ENCODE data around the gene SDHAF2. TPM values are rescaled to one million over a fixed set of nuclear protein-coding genes. Genes with fewer than 3 reads are reported as not detected.
A peak's percentile ranks its signal among the peaks of the same experiment; 100 is the strongest.
"Not testable (repeated sequence)": the region's sequence is repeated elsewhere in the genome, so short reads cannot be mapped to it uniquely, and the experiment has no call there.

The SDHAF2 gene
- 56.5 and 67.8 TPM in 2 replicates for total RNA-seq (2014; rRNA removed; shearing (Covaris generic))

DNA sequence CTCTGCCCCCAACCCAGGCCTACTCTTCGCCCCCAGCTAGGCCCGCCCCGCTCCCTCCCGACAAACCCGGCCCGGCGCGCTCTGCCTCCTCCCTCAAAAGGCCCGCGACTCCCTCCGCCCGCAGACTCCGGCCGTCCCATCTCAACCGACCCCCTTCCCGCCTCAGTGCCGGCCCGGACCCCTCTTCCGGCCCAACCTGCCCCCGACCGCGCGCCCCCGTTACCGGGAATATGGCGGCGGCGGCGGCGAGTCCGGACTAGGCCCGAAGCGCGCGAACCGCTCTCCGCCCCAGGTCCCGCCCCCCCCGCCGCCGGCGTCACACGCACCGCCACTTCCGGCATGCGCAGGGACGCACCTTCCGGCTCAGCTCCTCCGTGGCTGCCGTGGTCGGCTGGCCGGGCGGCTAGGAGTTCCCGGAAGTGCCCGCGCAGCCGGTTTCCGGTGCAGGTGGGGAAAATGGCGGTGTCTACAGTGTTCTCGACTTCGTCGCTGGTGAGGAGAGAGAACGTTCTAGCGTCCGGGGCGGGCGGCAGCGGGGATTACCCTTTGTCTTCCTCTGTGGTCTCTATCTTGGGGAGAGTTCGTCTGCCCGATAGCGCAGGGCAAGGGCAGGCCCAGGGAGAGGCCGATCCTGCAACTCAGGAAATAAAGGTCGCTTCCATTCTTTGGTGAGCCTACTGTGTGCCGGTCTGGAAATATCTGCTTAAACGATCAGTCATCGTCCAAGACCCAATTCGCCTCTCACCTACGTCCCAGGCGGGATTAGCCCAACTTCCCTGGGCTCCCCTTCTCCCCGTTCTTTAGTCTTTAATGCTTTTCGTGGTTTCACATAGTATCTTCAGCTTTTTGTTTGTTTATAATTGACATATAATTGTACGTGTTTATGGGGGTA, at the start of gene SDHAF2, which contains the start of gene CPSF7:
Gene SDHAF2, plus strand, starts transcription at position 434 of the 892 bp plus-strand sequence. Its CDS starts 23 bp downstream, at position 457.
Gene CPSF7, minus strand, starts transcription at position 285 of the 892 bp plus-strand sequence. CDS start 740 bp downstream, outside the sequence.
- DNase-seq (ENCODE audit: low spot score): peak; percentile 93

DNA sequence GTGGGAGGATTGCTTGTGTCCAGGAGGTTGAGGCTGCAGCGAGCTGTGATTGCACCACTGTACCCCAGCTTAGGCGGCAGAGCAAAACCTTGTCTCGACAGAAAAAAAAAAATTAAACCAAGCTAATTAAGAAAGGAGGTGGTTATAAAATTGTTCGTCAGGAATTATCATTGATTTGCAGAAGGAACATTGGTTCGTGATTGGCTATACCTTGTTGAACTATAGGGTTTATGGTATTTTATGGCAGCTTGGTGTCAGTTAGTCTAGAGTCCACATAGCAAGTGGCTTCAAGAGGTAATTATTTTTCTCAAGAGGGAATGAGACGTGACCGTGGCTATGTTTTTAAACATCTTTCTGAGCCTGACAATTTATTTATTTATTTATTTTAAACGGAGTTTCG, 49.0 kb upstream of the SDHAF2 start:
- no peak for DNase-seq (ENCODE audit: low spot score)

DNA sequence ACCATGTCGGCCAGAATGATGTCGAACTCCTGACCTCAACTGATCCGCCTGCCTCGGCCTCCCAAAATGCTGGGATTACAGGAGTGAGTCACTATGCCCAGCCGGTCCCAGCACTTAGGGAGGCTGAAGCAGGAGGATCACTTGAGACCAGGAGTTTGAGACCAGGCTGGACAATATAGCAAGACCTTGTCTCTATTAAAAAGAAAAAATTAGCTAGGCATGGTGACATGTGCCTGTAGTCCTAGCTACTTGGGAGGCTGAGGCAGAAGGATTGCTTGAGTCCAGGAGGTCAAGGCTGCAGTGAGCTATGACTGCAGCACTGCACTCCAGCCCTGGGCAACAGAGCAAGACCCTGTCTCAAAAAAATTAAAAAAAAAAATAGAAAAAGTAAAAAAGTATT, 46.1 kb upstream of the SDHAF2 start:
- not testable (repeated sequence) for DNase-seq (ENCODE audit: low spot score)

DNA sequence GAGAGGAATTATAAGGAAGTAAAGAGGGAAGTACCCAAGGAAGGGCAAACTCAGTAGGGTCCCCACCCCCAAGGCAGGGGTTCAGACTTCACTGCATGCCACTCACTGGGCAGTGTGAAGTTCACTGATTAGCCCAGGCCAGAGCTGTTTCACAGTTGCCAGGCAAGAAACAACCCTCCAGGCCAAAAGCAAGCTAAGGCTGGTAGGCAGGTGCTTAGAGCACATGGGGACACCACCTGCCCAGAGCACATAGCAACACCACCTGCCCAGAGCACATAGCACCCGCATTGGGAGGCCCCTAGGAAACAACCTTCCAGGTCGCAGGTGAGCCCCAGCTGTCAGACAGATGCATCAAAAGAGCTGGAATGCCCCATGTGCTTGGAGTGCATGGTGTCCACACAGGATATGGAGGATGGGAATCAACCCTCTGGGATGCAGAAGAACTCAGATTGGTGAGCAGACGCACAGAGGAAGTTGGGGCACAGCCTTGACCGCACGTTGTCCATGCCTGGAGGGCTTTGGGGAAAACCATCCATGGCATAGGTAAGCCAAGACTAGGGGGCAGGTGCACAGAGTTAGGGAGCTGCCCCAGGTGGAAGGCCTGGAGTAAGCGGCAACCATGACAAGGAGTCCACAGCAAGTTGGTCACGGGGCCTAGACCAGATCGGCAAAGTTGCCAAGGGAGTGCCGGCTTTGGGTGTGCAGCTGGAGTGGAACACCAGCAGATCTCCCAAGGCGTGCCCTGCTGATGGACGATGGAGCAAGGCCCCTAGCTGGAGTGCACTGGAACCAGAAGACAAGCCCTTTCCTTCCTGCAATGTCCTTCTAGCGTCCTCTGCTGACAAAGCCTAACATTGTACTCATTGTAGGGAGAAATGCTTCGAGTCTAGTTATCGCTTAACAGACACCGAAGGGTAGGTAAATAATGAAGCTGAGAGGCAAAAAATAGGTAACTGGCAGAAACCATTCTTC, 45.4 kb upstream of the SDHAF2 start:
- DNase-seq (ENCODE audit: low spot score): no peak

DNA sequence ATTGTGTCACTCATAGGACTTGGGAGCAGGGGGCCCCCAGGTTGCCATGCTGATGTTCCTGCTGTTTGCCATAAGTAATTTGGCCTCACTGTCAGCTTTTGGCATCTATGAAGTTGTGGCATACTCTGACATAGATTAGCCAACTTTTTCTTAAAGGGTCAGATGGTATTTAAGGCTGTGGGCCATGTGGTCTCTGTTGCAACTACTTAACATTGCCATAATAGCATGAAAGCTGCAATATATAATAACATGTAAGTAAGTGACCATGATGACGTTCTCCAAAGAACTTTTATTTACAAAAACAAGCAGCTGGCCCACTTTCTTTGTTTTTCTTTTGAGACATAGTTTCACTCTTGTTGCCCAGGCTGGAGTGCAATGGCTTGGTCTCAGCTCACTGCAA, 39.8 kb upstream of the SDHAF2 start:
- DNase-seq (ENCODE audit: low spot score): no peak

DNA sequence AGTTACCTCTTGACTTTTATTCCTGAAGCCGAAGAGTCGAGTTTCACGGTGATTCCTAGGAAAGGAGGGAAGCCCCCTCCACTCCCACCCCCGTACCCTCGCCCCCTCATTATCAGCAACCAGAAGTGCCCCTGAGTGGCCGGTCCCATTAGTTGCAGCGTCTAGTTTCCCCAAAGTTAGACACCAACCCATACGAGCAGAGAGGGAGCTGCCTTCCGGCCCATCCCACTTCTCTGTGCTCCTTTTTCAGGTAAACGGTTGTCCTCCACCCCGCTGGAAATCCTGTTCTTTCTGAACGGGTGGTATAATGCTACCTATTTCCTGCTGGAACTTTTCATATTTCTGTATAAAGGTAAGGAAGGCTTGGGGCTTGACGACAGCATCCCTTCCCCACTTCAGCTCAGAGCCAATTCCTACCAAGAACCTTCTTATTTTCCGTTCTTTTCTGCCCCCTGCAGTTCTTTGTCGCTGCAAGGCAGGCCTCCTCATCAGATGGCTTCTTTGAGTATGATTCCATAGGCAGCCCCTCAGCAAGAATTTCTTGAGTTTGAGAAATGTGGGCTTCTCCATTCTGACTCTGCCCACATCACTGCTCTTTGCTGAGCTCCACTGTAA, 36.8 kb upstream of the SDHAF2 start:
- no peak for DNase-seq (ENCODE audit: low spot score)

DNA sequence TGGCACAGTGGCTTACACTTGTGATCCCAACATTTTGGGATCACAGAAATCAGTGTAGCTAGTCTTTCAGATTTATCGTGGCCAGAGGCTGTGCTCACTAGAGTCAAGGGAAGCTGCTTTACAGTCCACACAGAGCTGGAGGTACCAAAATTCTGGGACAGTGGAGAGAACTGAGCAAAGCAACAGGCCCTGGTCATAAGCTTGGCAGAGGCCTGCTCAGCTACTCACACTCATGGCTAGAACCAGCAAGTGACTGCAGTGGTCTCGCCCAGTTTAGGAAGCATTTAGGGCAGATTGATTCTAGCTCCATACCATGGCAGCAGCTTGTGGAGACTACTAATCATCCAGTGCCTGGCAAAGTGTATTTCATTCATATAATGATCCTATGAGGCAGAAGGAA, 28.8 kb upstream of the SDHAF2 start:
- no peak for DNase-seq (ENCODE audit: low spot score)

DNA sequence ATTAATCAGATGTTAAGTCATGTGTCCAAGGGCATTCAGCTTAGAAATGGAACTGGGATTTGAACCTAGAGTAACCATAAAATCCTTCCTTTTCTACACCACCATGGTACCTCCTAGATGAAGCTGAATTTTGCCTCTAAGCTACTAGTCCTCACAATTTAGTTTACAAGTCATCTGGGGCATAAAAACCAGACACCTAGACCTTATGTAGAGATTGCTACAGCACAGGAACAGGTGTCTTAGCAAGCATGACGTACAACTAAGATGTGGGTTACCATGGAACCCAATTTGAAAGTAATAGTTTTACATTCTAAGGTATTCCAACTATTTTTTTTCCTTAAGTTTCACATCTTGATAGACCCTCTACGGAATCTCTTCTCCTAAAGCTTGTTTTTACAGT, 28.4 kb upstream of the SDHAF2 start:
- DNase-seq (ENCODE audit: low spot score): no peak

DNA sequence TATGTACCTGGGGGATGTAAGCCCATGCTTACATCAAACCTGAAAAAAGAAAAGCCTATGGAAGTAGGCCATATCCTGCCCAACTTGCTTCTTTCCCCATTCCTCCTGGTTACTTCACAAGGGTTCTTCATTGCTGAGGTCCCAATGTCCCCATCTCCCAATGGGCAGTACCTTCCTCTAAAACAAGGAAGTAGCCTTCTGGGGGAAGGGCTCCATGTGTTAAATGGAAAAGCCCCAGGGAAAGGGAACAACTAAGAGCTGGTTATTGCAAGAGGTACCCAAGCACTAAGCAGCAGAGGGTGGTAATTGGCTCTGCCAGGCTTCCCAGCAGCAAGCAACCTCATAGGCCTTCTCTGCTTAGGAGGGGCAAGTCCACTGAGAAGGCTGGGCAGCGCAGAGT, 26.3 kb upstream of the SDHAF2 start:
- no peak for DNase-seq (ENCODE audit: low spot score)

DNA sequence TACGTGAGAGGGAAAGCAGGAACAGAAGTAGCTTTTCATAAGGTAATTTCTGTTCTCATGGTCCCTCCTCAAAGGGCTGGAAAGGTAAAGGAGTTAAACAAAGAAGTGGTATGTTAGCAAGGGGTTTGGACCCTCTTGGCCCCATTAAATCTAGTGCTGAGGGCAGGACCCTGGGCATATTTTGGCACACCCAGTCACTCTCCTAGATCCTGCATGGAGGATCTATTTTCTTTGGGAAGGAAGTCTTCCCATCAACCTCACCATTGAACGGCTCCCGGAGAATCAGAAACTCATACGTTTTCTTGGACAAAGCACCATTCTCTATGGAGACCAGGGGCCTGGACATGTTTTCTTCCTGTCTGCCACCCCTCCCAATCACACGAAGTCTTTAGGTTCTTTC, 25.8 kb upstream of the SDHAF2 start:
- no peak for DNase-seq (ENCODE audit: low spot score)

DNA sequence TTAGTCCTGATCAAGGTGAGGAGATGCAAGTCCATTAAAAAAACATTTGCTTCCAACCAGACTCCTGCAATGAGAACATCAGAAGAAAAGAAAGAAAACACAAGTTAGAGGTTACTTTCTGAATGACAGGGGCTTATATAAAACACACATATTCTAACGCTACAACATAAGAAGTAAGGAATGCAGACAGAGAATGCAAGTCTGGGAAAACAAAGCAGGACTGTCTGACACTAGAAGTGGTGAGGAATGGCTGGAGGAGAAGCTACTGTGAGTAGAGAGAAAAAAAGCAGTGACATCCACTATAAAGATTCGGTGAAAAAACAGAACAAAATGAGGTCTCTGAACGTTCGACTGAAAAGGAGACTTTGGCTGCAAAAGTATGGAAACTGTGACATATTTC, 25.3 kb upstream of the SDHAF2 start:
- no peak for DNase-seq (ENCODE audit: low spot score)

DNA sequence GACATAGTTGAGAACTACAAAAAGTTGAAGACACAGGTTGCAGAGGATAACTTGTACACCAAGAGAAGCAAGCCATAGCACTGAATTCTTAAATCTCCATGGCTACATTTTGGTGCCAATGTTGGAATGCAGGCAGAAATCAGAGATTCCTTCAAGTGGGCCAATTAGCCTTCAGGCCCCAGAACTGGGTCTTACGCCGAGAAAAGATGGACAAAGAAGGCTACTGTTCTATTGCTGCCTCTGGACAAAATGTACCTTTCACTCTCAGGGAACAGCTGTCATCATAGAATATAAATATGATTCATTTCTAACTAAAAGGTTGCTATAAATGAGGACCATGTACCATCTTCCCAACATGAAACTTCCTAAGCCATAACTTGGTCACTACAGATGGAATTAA, 23.9 kb upstream of the SDHAF2 start:
- no peak for DNase-seq (ENCODE audit: low spot score)

DNA sequence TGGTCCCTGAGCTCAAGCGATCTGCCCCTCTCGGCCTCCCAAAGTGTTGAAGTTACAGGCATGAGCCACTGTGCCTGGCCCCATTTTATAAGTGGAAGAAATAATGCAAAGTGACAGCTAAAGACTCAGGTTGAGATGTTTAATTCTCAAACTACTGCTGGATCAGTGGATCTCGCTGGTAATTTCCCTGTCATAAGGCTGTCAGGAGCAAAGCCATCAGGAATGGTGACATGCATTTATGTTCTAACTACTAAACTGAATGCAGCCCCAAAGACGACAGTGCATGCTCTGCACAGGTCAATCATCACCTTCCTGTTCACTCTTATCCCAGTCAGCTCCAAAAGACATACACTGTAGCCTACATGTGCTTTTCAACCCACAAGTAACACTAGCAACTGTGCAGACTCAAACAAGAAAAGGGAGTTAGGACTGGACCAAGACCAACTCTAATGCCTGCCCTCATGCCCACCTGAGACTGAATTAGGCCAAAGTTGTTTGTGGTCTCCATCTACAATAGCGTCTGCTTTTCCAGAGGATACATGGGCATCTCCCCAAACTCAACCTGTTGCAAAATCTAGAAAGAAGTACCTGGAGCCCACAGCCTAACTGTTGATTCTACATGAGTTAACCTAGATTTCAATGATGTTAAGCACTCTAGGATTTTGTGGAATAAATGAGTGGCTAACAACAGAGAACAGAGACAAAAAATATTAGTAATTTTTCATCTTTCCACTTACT, 22.8 kb upstream of the SDHAF2 start:
- no peak for DNase-seq (ENCODE audit: low spot score)

DNA sequence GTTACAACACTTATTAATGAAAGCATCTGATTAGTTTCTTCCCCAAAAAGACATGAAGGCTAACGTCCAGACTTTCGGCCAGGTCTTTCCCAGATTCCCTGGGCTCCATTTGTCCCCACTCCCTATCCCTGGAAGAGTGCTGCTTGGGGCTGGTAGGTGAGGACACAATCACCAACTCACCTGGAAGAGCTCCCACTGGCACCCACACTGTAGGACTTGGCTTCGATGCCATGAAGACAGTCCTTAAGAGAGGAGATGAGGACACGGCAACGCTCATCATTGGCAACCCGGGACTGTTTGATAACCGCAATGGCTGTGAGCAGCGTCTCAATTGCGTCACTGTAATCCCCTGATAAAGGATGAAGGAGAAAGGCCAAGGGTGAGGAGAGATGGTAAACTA, 18.3 kb upstream of the SDHAF2 start:
- DNase-seq (ENCODE audit: low spot score): no peak

DNA sequence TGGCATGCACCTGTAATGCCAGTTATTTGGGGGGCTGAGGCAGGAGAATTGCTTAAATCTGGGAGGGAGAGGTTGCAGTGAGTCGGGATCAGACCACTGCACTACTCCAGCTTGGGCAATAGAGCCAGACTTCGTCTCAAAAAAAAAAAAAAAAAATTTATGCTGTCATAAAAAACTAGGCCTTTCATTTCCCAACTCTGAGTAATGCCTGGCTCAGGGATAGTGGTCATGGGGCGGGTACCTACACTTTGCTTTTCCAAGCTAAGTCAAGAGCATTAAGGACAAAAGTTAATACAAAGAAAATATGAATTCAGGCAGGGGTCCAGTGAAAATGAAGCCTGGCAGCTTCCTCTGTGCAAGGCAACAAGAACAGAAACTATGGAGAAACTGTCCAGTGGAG, 16.4 kb upstream of the SDHAF2 start:
- no peak for DNase-seq (ENCODE audit: low spot score)

DNA sequence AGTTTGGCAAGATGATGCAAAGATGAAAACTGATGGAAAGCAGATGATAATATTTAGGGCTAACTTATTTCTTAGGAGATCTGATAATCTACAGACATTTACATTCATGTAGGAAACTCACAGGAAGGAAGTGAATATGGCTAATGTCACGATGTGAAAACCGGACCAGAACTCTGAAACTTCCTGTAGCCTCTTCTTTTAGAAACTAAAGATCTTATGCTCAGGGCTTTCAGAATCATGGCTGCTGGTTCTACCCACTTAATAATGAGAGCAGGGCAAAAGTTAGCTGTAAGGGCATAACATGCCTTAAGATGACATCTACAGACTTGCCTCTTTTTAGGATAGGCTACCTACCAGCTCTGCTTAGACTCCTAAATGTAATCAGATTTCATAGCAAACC, 15.4 kb upstream of the SDHAF2 start:
- no peak for DNase-seq (ENCODE audit: low spot score)

DNA sequence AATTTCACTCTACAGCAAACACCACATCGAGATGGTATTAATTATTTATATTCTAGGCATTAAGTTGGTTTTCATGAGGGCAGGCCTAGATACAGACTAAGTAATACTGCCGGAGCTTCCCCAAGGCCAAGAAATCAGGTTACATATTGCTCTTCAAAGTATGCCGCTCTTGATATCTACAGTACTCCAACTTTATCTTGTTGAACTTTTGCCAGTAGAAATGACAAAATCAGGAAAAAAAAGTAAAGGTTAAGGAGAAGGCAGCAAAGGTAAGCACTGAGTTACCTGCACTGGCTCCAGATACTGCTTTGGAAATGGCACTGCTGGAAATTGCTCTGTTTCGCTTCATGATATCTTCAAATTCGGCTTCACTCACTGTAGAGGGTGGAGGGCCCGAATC, 14.5 kb upstream of the SDHAF2 start:
- DNase-seq (ENCODE audit: low spot score): no peak

DNA sequence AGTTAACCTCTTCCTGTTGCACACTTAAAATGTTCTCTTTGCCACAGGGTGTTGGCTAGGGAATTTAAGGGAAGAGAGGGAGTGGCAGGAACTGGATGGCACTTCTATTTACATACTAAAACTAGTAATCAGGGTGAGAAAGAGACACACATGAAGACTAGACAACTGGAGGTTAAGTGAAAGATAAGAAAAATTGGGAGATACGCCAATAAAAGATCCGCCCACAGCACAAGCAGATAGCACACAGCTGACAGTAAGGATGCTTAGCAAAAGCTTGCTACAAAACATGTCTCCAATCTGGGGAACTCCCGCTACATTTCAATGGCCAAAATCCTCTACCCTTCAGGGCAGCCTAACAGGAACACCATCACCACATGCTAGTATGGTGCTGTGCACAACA, 13.0 kb upstream of the SDHAF2 start:
- no peak for DNase-seq (ENCODE audit: low spot score)

DNA sequence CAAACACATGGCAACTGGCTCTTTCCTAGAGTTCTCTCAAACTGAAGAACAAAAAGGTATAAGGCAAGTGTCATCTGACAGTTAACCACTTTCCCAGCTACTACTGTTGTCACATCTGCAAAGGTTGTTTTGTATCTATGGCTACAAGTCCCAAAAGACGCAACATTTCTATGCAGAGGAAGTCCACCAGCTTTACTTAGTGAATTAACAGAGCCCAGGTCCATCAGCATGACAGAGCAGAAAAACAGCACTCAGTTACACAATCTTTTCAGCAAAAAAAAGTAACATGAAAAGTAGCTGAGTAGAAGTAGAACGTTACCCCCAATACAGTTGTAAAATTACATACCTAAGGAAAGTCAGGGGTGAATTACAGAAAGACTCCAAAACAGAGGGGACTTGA, 12.3 kb upstream of the SDHAF2 start:
- DNase-seq (ENCODE audit: low spot score): no peak

DNA sequence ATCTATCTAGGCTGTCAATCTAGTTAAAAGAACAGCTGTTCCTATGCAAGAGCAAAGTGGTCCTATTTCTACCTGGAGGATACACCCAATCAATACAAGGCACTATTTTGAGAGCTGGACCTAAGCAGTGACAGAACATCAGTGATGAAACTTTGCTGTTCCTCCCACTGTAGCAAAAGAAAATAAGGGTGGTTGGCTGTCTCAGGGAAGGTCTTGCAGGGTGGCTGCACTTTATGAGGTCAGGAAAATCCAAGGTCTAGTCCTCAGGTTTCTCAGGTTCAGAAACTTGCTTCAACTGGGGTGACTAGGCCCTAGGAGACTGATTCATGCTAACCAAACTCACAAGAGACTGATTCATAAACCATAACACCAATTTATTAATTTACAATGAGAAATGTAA, 11.8 kb upstream of the SDHAF2 start:
- no peak for DNase-seq (ENCODE audit: low spot score)

DNA sequence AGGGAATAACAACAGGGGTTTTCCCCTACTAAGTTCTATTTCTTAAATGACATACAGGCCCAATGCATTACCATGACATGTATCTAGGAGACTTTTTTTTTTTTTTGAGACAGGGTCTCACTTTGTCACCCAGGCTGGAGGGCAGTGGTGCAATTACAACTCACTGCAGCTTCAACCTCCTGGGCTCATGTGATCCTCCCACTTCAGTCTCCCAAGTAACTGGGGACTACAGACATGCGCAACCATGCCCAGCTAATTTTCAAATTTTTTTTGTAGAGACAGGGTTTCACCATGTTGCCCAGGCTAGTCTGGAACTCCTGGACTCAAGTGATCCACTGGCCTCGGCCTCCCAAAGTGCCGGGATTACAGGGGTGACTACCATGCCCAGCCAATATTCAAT, 7.7 kb upstream of the SDHAF2 start:
- no peak for DNase-seq (ENCODE audit: low spot score)

Measured in H4 (cell line).